H1 (cell line): ENCODE data around the gene SCAPER. TPM values are rescaled to one million over a fixed set of nuclear protein-coding genes. Genes with fewer than 3 reads are reported as not detected.
A peak's percentile ranks its signal among the peaks of the same experiment; 100 is the strongest.

Source experiments
- ATF3 ChIP-seq: IDR thresholded peaks from 2 replicates; pipeline ENCODE4 v1.6.1; 2011; ENCODE audit warnings: low read depth, mild to moderate bottlenecking, low read length; ENCODE audit not compliant: insufficient read depth
- BRCA1 ChIP-seq: IDR thresholded peaks from 2 replicates; pipeline ENCODE4 v1.6.1; 2012; ENCODE audit warnings: low read depth, low read length, improper control_type of control experiment
- CTBP2 ChIP-seq: IDR thresholded peaks from 2 replicates; pipeline ENCODE4 v1.7.0; 2011; ENCODE audit warnings: borderline replicate concordance, mild to moderate bottlenecking, moderate library complexity, mixed read lengths, low read length; ENCODE audit not compliant: insufficient read depth, insufficient read length
- E2F6 ChIP-seq: IDR thresholded peaks from 2 replicates; pipeline ENCODE4 v1.6.1; 2012; ENCODE audit warnings: inconsistent platforms
- HDAC6 ChIP-seq: IDR thresholded peaks from one replicate; pipeline ENCODE4 v1.7.1; 2012; ENCODE audit warnings: low read depth, mild to moderate bottlenecking, inconsistent platforms, low read length, moderate library complexity
- SUZ12 ChIP-seq: fragments of 200-600 bp; sonication (generic); IDR thresholded peaks from 2 replicates; pipeline ENCODE4 v1.6.1; 2012; ENCODE audit warnings: mild to moderate bottlenecking, inconsistent platforms, low read length, moderate library complexity, mixed read lengths
- polyA plus RNA-seq, 7 experiments: library from polyadenylated mRNA; depleted of rRNA in 3 of 7; stranded (reverse) in 5 of 7; unstranded in 2 of 7; fragments of >200 nt in 5 of 7; fragments of 200-250 nt in 2 of 7; gene quantifications; 1 replicate in 5 of 7; 2 replicates in 1 of 7; 4 replicates in 1 of 7; pipeline versions ENCODE4 v1.2.1 to v1.2.3, GENCODE V29; 2011 to 2013; ENCODE audit warnings: missing spikeins in 2 of 7, mixed read lengths in 2 of 7
- total RNA-seq: library from RNA; stranded (reverse); fragmentation: NEBNext Ultra II Directional; extraction: Animal tissue kit (Norgen Biotek cat#: 25700); gene quantifications from 2 replicates; pipeline ENCODE4 v1.2.1, GENCODE V29; 2021

SCAPER gene
- total and polyA plus RNA-seq, 2 of the 8 experiments (the other 6 are each of a cell fraction or from before 2014, with no cell fraction given): 1.6 to 6.8 TPM

- TF ChIP-seq ATF3 (no peak), E2F6 (peak; percentile 97), CTBP2 (peak; percentile 86), SUZ12 (peak; percentile 99), HDAC6 (no peak), BRCA1 (no peak)
Observed at GRCh38 chr15:76337696-76338485, 567.2 kb downstream of the SCAPER start (continued).
